Smooth muscle cell (in vitro differentiated cells): ENCODE results near the gene DSN1. TPM values are rescaled to one million over a fixed set of nuclear protein-coding genes. Genes with fewer than 3 reads are reported as not detected.

Experiments
- DNase-seq: peaks from one replicate; lab custom pipeline; 2025; ENCODE audit not compliant: unreplicated experiment; lab: John Stamatoyannopoulos, UW
- H2AFZ ChIP-seq: fragments of 200-600 bp; sonication (generic); 2 replicates; pipeline ENCODE4 v1.6.0; 2016; ENCODE audit warnings: antibody characterized with exemption, low read depth, mild to moderate bottlenecking
- H3F3A ChIP-seq: fragments of 200-600 bp; sonication (generic); 2 replicates; pipeline ENCODE4 v1.6.0; 2017; ENCODE audit warnings: antibody characterized with exemption, low read depth
- H3K27ac ChIP-seq: fragments of 200-600 bp; sonication (generic); 2 replicates; pipeline ENCODE4 v1.5.1; 2016; ENCODE audit warnings: low read depth, mild to moderate bottlenecking
- H3K27me3 ChIP-seq: fragments of 200-600 bp; sonication (generic); 2 replicates; pipeline ENCODE4 v1.6.1; 2016; ENCODE audit warnings: low read depth, mild to moderate bottlenecking
- H3K36me3 ChIP-seq: fragments of 200-600 bp; sonication (generic); 2 replicates; pipeline ENCODE4 v1.5.1; 2016; ENCODE audit warnings: low read depth
- H3K4me1 ChIP-seq: fragments of 200-600 bp; sonication (generic); 2 replicates; pipeline ENCODE4 v1.5.1; 2016; ENCODE audit warnings: low read depth
- H3K4me2 ChIP-seq: fragments of 200-600 bp; sonication (generic); 2 replicates; pipeline ENCODE4 v1.6.0; 2016; ENCODE audit warnings: mild to moderate bottlenecking
- H3K4me3 ChIP-seq: fragments of 200-600 bp; sonication (generic); 2 replicates; pipeline ENCODE4 v1.5.1; 2016; ENCODE audit warnings: mild to moderate bottlenecking
- H3K79me2 ChIP-seq: fragments of 200-600 bp; sonication (generic); 2 replicates; pipeline ENCODE4 v1.6.0; 2016; ENCODE audit warnings: low read depth, mild to moderate bottlenecking
- H3K9ac ChIP-seq: fragments of 200-600 bp; sonication (generic); 2 replicates; pipeline ENCODE4 v1.6.0; 2016; ENCODE audit warnings: low read depth
- H3K9me3 ChIP-seq: fragments of 200-600 bp; sonication (generic); replicated peaks from 2 replicates; pipeline ENCODE4 v1.5.1; 2016; ENCODE audit warnings: low read depth
- H4K20me1 ChIP-seq: fragments of 200-600 bp; sonication (generic); 2 replicates; pipeline ENCODE4 v1.6.0; 2016; ENCODE audit warnings: low read depth
- WGBS: methylation state at CpG from one replicate; pipeline ENCODE4 v1.1.7; 2016; ENCODE audit warnings: low lambda C conversion rate; 5-methylcytosine and 5-hydroxymethylcytosine counted together
- polyA plus RNA-seq: library from polyadenylated mRNA; unstranded; fragments of >200 nt; fragmentation: Nextera tagmentation; extraction: Ambion mirVana; gene quantifications from 2 replicates; pipeline ENCODE4 v1.2.1, GENCODE V29; 2016
- total RNA-seq: library from RNA; depleted of rRNA; stranded (reverse); fragments of >200 nt; gene quantifications from 2 replicates; pipeline ENCODE4 v1.2.3, GENCODE V29; 2014
- TF ChIP-seq, protein P1 (sequence below): fragments of 200-600 bp; sonication (generic); IDR thresholded peaks from 2 replicates; pipeline ENCODE4 v1.5.1; 2017; ENCODE audit warnings: borderline replicate concordance, mild to moderate bottlenecking, antibody characterized with exemption; ENCODE audit not compliant: insufficient read depth, poor library complexity, severe bottlenecking

The DSN1 gene
- total and polyA plus RNA-seq, 2 experiments from 2014 or later, result 15.1 to 17.0 TPM

- no peaks in the 10 kb centered on the region for H3K9me3 ChIP-seq
- H3K79me2 ChIP-seq, result no peaks in the 10 kb centered on the region
- H3K27ac ChIP-seq, result no peak overlapping the region
- H3F3A ChIP-seq, result no peaks in the 10 kb centered on the region
- no peak overlapping the region for H3K9ac ChIP-seq
- no peak overlapping the region for H3K4me3 ChIP-seq
- DNase-seq, result no peak
- peaks cover 10% of the 10 kb centered on the region for H3K36me3 ChIP-seq
- H4K20me1 ChIP-seq, result no peaks in the 10 kb centered on the region
- H3K4me1 ChIP-seq, result no peaks in the 10 kb centered on the region
- H2AFZ ChIP-seq, result no peak overlapping the region
- H3K27me3 ChIP-seq, result no peaks in the 10 kb centered on the region
- TF ChIP-seq, protein P1, sequence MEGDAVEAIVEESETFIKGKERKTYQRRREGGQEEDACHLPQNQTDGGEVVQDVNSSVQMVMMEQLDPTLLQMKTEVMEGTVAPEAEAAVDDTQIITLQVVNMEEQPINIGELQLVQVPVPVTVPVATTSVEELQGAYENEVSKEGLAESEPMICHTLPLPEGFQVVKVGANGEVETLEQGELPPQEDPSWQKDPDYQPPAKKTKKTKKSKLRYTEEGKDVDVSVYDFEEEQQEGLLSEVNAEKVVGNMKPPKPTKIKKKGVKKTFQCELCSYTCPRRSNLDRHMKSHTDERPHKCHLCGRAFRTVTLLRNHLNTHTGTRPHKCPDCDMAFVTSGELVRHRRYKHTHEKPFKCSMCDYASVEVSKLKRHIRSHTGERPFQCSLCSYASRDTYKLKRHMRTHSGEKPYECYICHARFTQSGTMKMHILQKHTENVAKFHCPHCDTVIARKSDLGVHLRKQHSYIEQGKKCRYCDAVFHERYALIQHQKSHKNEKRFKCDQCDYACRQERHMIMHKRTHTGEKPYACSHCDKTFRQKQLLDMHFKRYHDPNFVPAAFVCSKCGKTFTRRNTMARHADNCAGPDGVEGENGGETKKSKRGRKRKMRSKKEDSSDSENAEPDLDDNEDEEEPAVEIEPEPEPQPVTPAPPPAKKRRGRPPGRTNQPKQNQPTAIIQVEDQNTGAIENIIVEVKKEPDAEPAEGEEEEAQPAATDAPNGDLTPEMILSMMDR, result no peak
- H3K4me2 ChIP-seq, result no peak overlapping the region
Measured at GRCh38 chr20:36756496-36756895, 17.1 kb downstream of the DSN1 start.

GRCh38 chr20:36754656-36755222 lies 18.8 kb downstream of the DSN1 start:
- Histone ChIP-seq H3K27ac (no peak overlapping the region), H3K4me2 (no peak overlapping the region), H3K36me3 (peaks cover 10% of the 10 kb centered on the region), H3K4me1 (no peaks in the 10 kb centered on the region), H2AFZ (no peak overlapping the region), H3K79me2 (no peaks in the 10 kb centered on the region), H3K4me3 (no peak overlapping the region), H4K20me1 (no peaks in the 10 kb centered on the region), H3K9ac (no peak overlapping the region), H3F3A (no peaks in the 10 kb centered on the region), H3K27me3 (no peaks in the 10 kb centered on the region), H3K9me3 (no peaks in the 10 kb centered on the region)
- 34% methylated on average over 2 of the region's 2 CpGs for WGBS
- no peak for DNase-seq
- TF ChIP-seq, protein P1, result peak; percentile 53

GRCh38 chr20:36752582-36752981 lies 21.0 kb downstream of the DSN1 start:
- H3K36me3 ChIP-seq, result peaks cover 10% of the 10 kb centered on the region
- WGBS, result 93% methylated on average over 5 of the region's 5 CpGs
- no peak for DNase-seq
- no peaks in the 10 kb centered on the region for H4K20me1 ChIP-seq
- H3K27ac ChIP-seq, result no peak overlapping the region
- H3K4me2 ChIP-seq, result no peak overlapping the region
- H3K79me2 ChIP-seq, result no peaks in the 10 kb centered on the region
- TF ChIP-seq, protein P1, result no peak
- H3K9ac ChIP-seq, result no peak overlapping the region
- H3K4me1 ChIP-seq, result no peaks in the 10 kb centered on the region
- no peak overlapping the region for H3K4me3 ChIP-seq
- H3K9me3 ChIP-seq, result no peaks in the 10 kb centered on the region
- no peak overlapping the region for H2AFZ ChIP-seq
- no peaks in the 10 kb centered on the region for H3F3A ChIP-seq
- H3K27me3 ChIP-seq, result no peaks in the 10 kb centered on the region
